Liver (tissue), 9 donors: Measurements from ENCODE around the gene KIF6. TPM values are rescaled to one million over a fixed set of nuclear protein-coding genes. Genes with fewer than 3 reads are reported as not detected.

Experiments
- DNase-seq: peaks from one replicate; pipeline ENCODE4 v3.0.0-alpha.2; 2017; ENCODE audit warnings: low spot score
- H3K27ac ChIP-seq, 2 donors: one replicate each; pipeline ENCODE4 v1.7.0; 2013; ENCODE audit warnings: inconsistent platforms in 2 of 2, low read length in 2 of 2, control low read depth in 1 of 2, low read depth in 1 of 2, mild to moderate bottlenecking in 1 of 2
- H3K27me3 ChIP-seq, 4 donors: one replicate each; pipeline versions ENCODE4 v1.6.1 to v1.7.0; 2013; ENCODE audit warnings: low read length in 3 of 4, inconsistent platforms in 1 of 4, mild to moderate bottlenecking in 1 of 4, moderate library complexity in 1 of 4; ENCODE audit not compliant: control insufficient read depth in 4 of 4, insufficient read depth in 4 of 4
- H3K36me3 ChIP-seq, 4 donors: one replicate each; pipeline versions ENCODE4 v1.6.1 to v1.7.0; 2013; ENCODE audit warnings: low read length in 3 of 4, mild to moderate bottlenecking in 3 of 4, low read depth in 1 of 4, moderate library complexity in 1 of 4; ENCODE audit not compliant: control insufficient read depth in 4 of 4, insufficient read depth in 3 of 4
- H3K4me1 ChIP-seq, 4 donors: one replicate each; pipeline versions ENCODE4 v1.6.1 to v1.7.0; 2013; ENCODE audit warnings: low read length in 3 of 4, mild to moderate bottlenecking in 3 of 4, moderate library complexity in 1 of 4; ENCODE audit not compliant: control insufficient read depth in 4 of 4, insufficient read depth in 4 of 4
- H3K4me3 ChIP-seq, 3 donors: one replicate each; pipeline versions ENCODE4 v1.6.1 to v1.7.0; 2013; ENCODE audit warnings: low read length in 3 of 3, control low read depth in 1 of 3, low read depth in 1 of 3, mild to moderate bottlenecking in 1 of 3
- H3K9ac ChIP-seq, 2 donors: one replicate each; pipeline ENCODE4 v1.7.0; 2013; ENCODE audit warnings: low read length in 2 of 2, mild to moderate bottlenecking in 2 of 2, moderate library complexity in 2 of 2, control low read depth in 1 of 2, low read depth in 1 of 2
- H3K9me3 ChIP-seq, 4 donors: one replicate each; pipeline versions ENCODE4 v1.6.1 to v1.7.0; 2013; ENCODE audit warnings: low read length in 3 of 4; ENCODE audit not compliant: control insufficient read depth in 4 of 4
- FOXA2 ChIP-seq: IDR thresholded peaks from 2 replicates; pipeline ENCODE4 v1.6.1; 2016; ENCODE audit warnings: antibody characterized with exemption
- GABPA ChIP-seq, 2 donors: IDR thresholded peaks in 1 of 2; conservative IDR thresholded peaks in 1 of 2; 2 replicates each; pipeline ENCODE4 v1.6.1; 2016; ENCODE audit warnings: antibody characterized with exemption in 2 of 2, mild to moderate bottlenecking in 1 of 2, moderate library complexity in 1 of 2
- HNF4A ChIP-seq, 2 donors: conservative IDR thresholded peaks; 2 replicates each; pipeline ENCODE4 v1.6.1; 2016; ENCODE audit warnings: antibody characterized with exemption in 2 of 2, mild to moderate bottlenecking in 2 of 2
- HNF4G ChIP-seq: IDR thresholded peaks from 2 replicates; pipeline ENCODE4 v1.6.1; 2016; ENCODE audit warnings: antibody characterized with exemption
- JUND ChIP-seq, 2 donors: IDR thresholded peaks; 2 replicates each; pipeline ENCODE4 v1.6.1; 2016; ENCODE audit warnings: antibody characterized with exemption in 2 of 2
- NR2F2 ChIP-seq: IDR thresholded peaks from 2 replicates; pipeline ENCODE4 v1.6.1; 2016; ENCODE audit warnings: antibody characterized with exemption
- RAD21 ChIP-seq, 2 donors: IDR thresholded peaks; 2 replicates each; pipeline ENCODE4 v1.6.1; 2016; ENCODE audit warnings: antibody characterized with exemption in 2 of 2, mild to moderate bottlenecking in 2 of 2
- RXRA ChIP-seq, 2 donors: IDR thresholded peaks; 2 replicates each; pipeline ENCODE4 v1.6.1; 2017 to 2018; ENCODE audit warnings: antibody characterized with exemption in 2 of 2, mild to moderate bottlenecking in 1 of 2
- SP1 ChIP-seq: IDR thresholded peaks from 2 replicates; pipeline ENCODE4 v1.6.1; 2018; ENCODE audit warnings: antibody characterized with exemption, mild to moderate bottlenecking
- TAF1 ChIP-seq: conservative IDR thresholded peaks from 2 replicates; pipeline ENCODE4 v1.6.1; 2016; ENCODE audit warnings: antibody characterized with exemption, mild to moderate bottlenecking
- YY1 ChIP-seq: IDR thresholded peaks from 2 replicates; pipeline ENCODE4 v1.6.1; 2016; ENCODE audit warnings: antibody characterized with exemption, mild to moderate bottlenecking
- ZBTB33 ChIP-seq: IDR thresholded peaks from 2 replicates; pipeline ENCODE4 v1.6.1; 2016; ENCODE audit warnings: antibody characterized with exemption
- WGBS: extraction: QIAGEN DNeasy Blood & Tissue Kit; methylation state at CpG from one replicate; pipeline ENCODE4 v1.1.7; 2013; 5-methylcytosine and 5-hydroxymethylcytosine counted together
- polyA plus RNA-seq, 2 donors: library from polyadenylated mRNA; stranded (reverse) in 1 of 2; unstranded in 1 of 2; fragments of 200-250 nt in 1 of 2; fragments of >200 nt in 1 of 2; fragmentation: Nextera tagmentation in 1 of 2; extraction: Ambion mirVana in 1 of 2; gene quantifications; one replicate each; pipeline versions ENCODE4 v1.2.1 to v1.2.3, GENCODE V29; 2013 to 2015
- total RNA-seq, 2 donors: library from RNA; depleted of rRNA; stranded (reverse); fragments of >200 nt; gene quantifications; one replicate each; pipeline ENCODE4 v1.2.3, GENCODE V29; 2014
- TF ChIP-seq, protein P1 (sequence below): IDR thresholded peaks from 2 replicates; pipeline ENCODE4 v1.6.1; 2016; ENCODE audit warnings: antibody characterized with exemption, mild to moderate bottlenecking
- TF ChIP-seq, protein P2 (sequence below): IDR thresholded peaks from 2 replicates; pipeline ENCODE4 v1.6.1; 2016; ENCODE audit warnings: antibody characterized with exemption
- donor health status: healthy.
- donor health status: healthy.
- donor health status: healthy.
- donor health status: healthy.
- donor health status: healthy.

The KIF6 gene
- total and polyA plus RNA-seq, 4 donors = 0.17 to 7.5 (median 0.29) TPM

DNA sequence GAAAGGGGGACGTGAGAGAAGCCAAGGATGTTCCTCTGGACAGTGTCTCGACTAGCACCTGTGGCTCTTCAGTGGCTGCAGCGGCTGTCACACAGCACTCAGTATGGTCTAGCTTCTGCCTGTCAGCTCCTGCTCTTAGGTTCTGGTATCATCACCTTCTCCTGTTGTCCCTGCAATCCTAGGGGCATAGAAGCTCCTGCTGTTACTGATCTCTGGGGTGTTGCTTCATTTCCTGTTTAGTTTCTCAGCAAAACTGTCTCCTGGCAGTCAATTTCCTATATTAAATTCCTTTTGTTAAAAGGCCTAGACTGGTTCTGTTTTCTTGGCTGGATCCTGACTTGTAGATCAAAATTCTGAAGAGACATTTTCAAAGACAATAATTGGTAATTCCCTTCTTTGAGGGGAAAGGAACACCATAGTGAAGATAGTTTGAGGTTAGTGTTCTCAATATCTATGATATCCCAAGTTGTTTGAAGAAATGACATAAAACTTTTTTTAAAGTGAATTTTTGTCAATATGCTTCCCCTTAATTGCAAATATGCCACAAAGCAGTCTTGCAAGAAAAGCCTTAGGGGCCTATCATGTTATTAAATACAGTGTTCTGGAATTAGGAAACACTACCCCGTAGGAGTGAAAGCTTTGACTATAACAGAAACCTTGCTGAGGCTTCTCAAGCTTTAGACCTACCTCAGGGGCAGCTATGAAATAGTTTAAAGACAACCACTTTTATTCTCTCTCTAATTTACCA lies 148.5 kb downstream of the KIF6 start:
- TF ChIP-seq RXRA (IDR thresholded peaks at IDR 0.05) (no peak), TAF1 (no peak), HNF4G (no peak)
- TF ChIP-seq, protein P1, sequence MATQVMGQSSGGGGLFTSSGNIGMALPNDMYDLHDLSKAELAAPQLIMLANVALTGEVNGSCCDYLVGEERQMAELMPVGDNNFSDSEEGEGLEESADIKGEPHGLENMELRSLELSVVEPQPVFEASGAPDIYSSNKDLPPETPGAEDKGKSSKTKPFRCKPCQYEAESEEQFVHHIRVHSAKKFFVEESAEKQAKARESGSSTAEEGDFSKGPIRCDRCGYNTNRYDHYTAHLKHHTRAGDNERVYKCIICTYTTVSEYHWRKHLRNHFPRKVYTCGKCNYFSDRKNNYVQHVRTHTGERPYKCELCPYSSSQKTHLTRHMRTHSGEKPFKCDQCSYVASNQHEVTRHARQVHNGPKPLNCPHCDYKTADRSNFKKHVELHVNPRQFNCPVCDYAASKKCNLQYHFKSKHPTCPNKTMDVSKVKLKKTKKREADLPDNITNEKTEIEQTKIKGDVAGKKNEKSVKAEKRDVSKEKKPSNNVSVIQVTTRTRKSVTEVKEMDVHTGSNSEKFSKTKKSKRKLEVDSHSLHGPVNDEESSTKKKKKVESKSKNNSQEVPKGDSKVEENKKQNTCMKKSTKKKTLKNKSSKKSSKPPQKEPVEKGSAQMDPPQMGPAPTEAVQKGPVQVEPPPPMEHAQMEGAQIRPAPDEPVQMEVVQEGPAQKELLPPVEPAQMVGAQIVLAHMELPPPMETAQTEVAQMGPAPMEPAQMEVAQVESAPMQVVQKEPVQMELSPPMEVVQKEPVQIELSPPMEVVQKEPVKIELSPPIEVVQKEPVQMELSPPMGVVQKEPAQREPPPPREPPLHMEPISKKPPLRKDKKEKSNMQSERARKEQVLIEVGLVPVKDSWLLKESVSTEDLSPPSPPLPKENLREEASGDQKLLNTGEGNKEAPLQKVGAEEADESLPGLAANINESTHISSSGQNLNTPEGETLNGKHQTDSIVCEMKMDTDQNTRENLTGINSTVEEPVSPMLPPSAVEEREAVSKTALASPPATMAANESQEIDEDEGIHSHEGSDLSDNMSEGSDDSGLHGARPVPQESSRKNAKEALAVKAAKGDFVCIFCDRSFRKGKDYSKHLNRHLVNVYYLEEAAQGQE = no peak
- no peaks in the 10 kb centered on the region for H3K4me1 ChIP-seq
- H3K27me3 ChIP-seq = no peaks in the 10 kb centered on the region
- no peaks in the 10 kb centered on the region for H3K36me3 ChIP-seq
- H3K9ac ChIP-seq = no peak overlapping the region
- no peak overlapping the region for H3K4me3 ChIP-seq
- no peak for DNase-seq
- H3K9me3 ChIP-seq = peaks cover 0 to 2% (median 0%) of the 10 kb centered on the region in 4 donors
- 89% methylated on average over 4 of the region's 4 CpGs for WGBS
- H3K27ac ChIP-seq = no peak overlapping the region

- no peak for DNase-seq
- H3K27ac ChIP-seq = no peak overlapping the region
- TF ChIP-seq HNF4A (conservative IDR thresholded peaks at IDR 0.05) = no peak
- TF ChIP-seq YY1 = no peak
- no peak for TF ChIP-seq FOXA2
- no peak for TF ChIP-seq JUND (IDR thresholded peaks at IDR 0.05)
- TF ChIP-seq, protein P1 = no peak
- no peaks in the 10 kb centered on the region for H3K27me3 ChIP-seq
- H3K4me1 ChIP-seq = no peaks in the 10 kb centered on the region
- no peak overlapping the region for H3K4me3 ChIP-seq
- H3K9me3 ChIP-seq = peaks cover 0 to 2% (median 0%) of the 10 kb centered on the region in 4 donors
- no peak overlapping the region for H3K9ac ChIP-seq
- WGBS = 85% methylated on average over 7 of the region's 7 CpGs
- H3K36me3 ChIP-seq = no peaks in the 10 kb centered on the region
Observed at GRCh38 chr6:39574991-39575390, 150.2 kb downstream of the KIF6 start.

- no peak for DNase-seq
- H3K9me3 ChIP-seq = peaks cover 0 to 2% (median 0%) of the 10 kb centered on the region in 4 donors
- no peaks in the 10 kb centered on the region for H3K27me3 ChIP-seq
- no peak overlapping the region for H3K27ac ChIP-seq
- H3K9ac ChIP-seq = no peak overlapping the region
- H3K4me3 ChIP-seq = no peak overlapping the region
- WGBS = 27% methylated on average over 3 of the region's 3 CpGs
- no peak for TF ChIP-seq FOXA2
- TF ChIP-seq RXRA (IDR thresholded peaks at IDR 0.05) = no peak
- TF ChIP-seq, protein P2, sequence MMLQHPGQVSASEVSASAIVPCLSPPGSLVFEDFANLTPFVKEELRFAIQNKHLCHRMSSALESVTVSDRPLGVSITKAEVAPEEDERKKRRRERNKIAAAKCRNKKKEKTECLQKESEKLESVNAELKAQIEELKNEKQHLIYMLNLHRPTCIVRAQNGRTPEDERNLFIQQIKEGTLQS = no peak
- no peak for TF ChIP-seq JUND (IDR thresholded peaks at IDR 0.05)
- no peak for TF ChIP-seq NR2F2
- TF ChIP-seq SP1 = no peak
- TF ChIP-seq RAD21 (IDR thresholded peaks at IDR 0.05) = no peak
- no peak for TF ChIP-seq GABPA (IDR thresholded peaks at IDR 0.05 in 1 of 2, conservative IDR thresholded peaks at IDR 0.05 in 1 of 2)
- TF ChIP-seq ZBTB33 = no peak
- H3K4me1 ChIP-seq = no peaks in the 10 kb centered on the region
- H3K36me3 ChIP-seq = no peaks in the 10 kb centered on the region
Observed at GRCh38 chr6:39573541-39573940, 151.7 kb downstream of the KIF6 start.
